Thoracic aorta (tissue), 2 donors: ENCODE measurements around the gene ZDHHC16. TPM values are rescaled to one million over a fixed set of nuclear protein-coding genes. Genes with fewer than 3 reads are reported as not detected.

Source experiments
- ATAC-seq: fragments of 150-250 bp; one replicate; pipeline ENCODE4 v1.8.0; 2017; ENCODE audit warnings: low read depth; ENCODE audit not compliant: insufficient number of reproducible peaks, low FRiP score
- DNase-seq: peaks from one replicate; pipeline ENCODE4 v3.0.0-alpha.2; 2020; ENCODE audit warnings: low spot score
- H3K27ac ChIP-seq, 2 donors: fragments of 200-600 bp; sonication (generic); 1 replicate in 1 of 2; 2 replicates in 1 of 2; pipeline ENCODE4 v1.5.1; 2016; ENCODE audit warnings: mild to moderate bottlenecking in 2 of 2, moderate library complexity in 2 of 2
- H3K27me3 ChIP-seq: fragments of 200-600 bp; sonication (generic); replicated peaks from 2 replicates; pipeline ENCODE4 v1.6.0; 2016; ENCODE audit warnings: mild to moderate bottlenecking; ENCODE audit not compliant: insufficient read depth
- H3K36me3 ChIP-seq: fragments of 200-600 bp; sonication (generic); one replicate; pipeline ENCODE4 v1.5.1; 2016
- H3K4me1 ChIP-seq, 2 donors: fragments of 200-600 bp; sonication (generic); 1 replicate in 1 of 2; 2 replicates in 1 of 2; pipeline versions ENCODE4 v1.5.1 to v1.6.0; 2016; ENCODE audit warnings: low read depth in 2 of 2, mild to moderate bottlenecking in 1 of 2; ENCODE audit not compliant: control insufficient read depth in 1 of 2
- H3K4me3 ChIP-seq: fragments of 200-600 bp; sonication (generic); 2 replicates; pipeline ENCODE4 v1.5.1; 2016; ENCODE audit warnings: mild to moderate bottlenecking
- H3K9me3 ChIP-seq: fragments of 200-600 bp; sonication (generic); 2 replicates; pipeline ENCODE4 v1.5.1; 2016
- CTCF ChIP-seq: fragments of 200-600 bp; sonication (generic); IDR thresholded peaks from one replicate; pipeline ENCODE4 v1.5.1; 2019; ENCODE audit warnings: antibody characterized with exemption
- total RNA-seq, 2 donors: library from RNA; depleted of rRNA; stranded (reverse); fragments of >200 nt; gene quantifications; one replicate each; pipeline versions ENCODE4 v1.1.0 to v1.2.3, GENCODE V29; 2016

Gene ZDHHC16
- total RNA-seq, 2 donors from 2014 or later, result 23.4 to 31.7 TPM

GRCh38 chr10:97459111-97459510, 13.1 kb downstream of the ZDHHC16 start:
- Histone ChIP-seq H3K4me1 (peaks cover 3 to 11% of the 10 kb centered on the region in 2 donors), H3K36me3 (peaks cover 81% of the 10 kb centered on the region), H3K9me3 (no peaks in the 10 kb centered on the region), H3K27me3 (no peaks in the 10 kb centered on the region), H3K4me3 (no peak overlapping the region), H3K27ac (no peak overlapping the region)
- DNase-seq (no peak), ATAC-seq (no peak)
- no peak for TF ChIP-seq CTCF

- no peak overlapping the region for H3K4me3 ChIP-seq
- no peak overlapping the region for H3K27ac ChIP-seq
- no peaks in the 10 kb centered on the region for H3K27me3 ChIP-seq
- DNase-seq (no peak), ATAC-seq (no peak)
- no peak for TF ChIP-seq CTCF
- H3K9me3 ChIP-seq, result no peaks in the 10 kb centered on the region
- H3K4me1 ChIP-seq, result peaks cover 1 to 3% of the 10 kb centered on the region in 2 donors
- H3K36me3 ChIP-seq, result peaks cover 88% of the 10 kb centered on the region
These were observed 14.0 kb downstream of the ZDHHC16 start for GRCh38 chr10:97459933-97460332.

- Histone ChIP-seq H3K27ac (no peak overlapping the region), H3K4me3 (no peak overlapping the region), H3K4me1 (no peaks in the 10 kb centered on the region), H3K9me3 (no peaks in the 10 kb centered on the region), H3K36me3 (peaks cover 92% of the 10 kb centered on the region), H3K27me3 (no peaks in the 10 kb centered on the region)
- ATAC-seq (no peak), DNase-seq (no peak)
- TF ChIP-seq CTCF, result no peak
These were observed 16.3 kb downstream of the ZDHHC16 start for GRCh38 chr10:97462309-97462708.

GRCh38 chr10:97463363-97464132, 17.6 kb downstream of the ZDHHC16 start:
- H3K9me3 ChIP-seq, result no peaks in the 10 kb centered on the region
- H3K27ac ChIP-seq, result peak overlapping the region in 1 of 2 donors; percentile 20
- no peaks in the 10 kb centered on the region for H3K27me3 ChIP-seq
- DNase-seq (no peak), ATAC-seq (peak; percentile 19)
- peaks cover 93% of the 10 kb centered on the region for H3K36me3 ChIP-seq
- no peaks in the 10 kb centered on the region for H3K4me1 ChIP-seq
- H3K4me3 ChIP-seq, result no peak overlapping the region
- peak; percentile 80 for TF ChIP-seq CTCF

GRCh38 chr10:97464226-97464625, 18.3 kb downstream of the ZDHHC16 start:
- no peaks in the 10 kb centered on the region for H3K4me1 ChIP-seq
- no peak overlapping the region for H3K4me3 ChIP-seq
- no peaks in the 10 kb centered on the region for H3K27me3 ChIP-seq
- H3K9me3 ChIP-seq, result no peaks in the 10 kb centered on the region
- H3K27ac ChIP-seq, result no peak overlapping the region
- peaks cover 93% of the 10 kb centered on the region for H3K36me3 ChIP-seq
- DNase-seq, result no peak
- no peak for ATAC-seq
- no peak for TF ChIP-seq CTCF
